Effector memory CD4-positive, alpha-beta T cell (primary cell): Measurements from ENCODE around the gene SPTBN5.

Experiments used
- DNase-seq, 3 donors: peaks; one replicate each; pipeline ENCODE4 v3.0.0-alpha.2; 2020
- H3K27ac ChIP-seq: 2 replicates; pipeline ENCODE4 v1.7.0; 2013; ENCODE audit warnings: mild to moderate bottlenecking, low read length, moderate library complexity; ENCODE audit not compliant: insufficient read depth, poor library complexity, severe bottlenecking
- H3K27me3 ChIP-seq: replicated peaks from 2 replicates; pipeline ENCODE4 v1.7.0; 2013; ENCODE audit warnings: mild to moderate bottlenecking, low read length; ENCODE audit not compliant: insufficient read depth, control insufficient read depth, poor library complexity, severe bottlenecking
- H3K36me3 ChIP-seq: 2 replicates; pipeline ENCODE4 v1.7.0; 2013; ENCODE audit warnings: mild to moderate bottlenecking, low read length, moderate library complexity; ENCODE audit not compliant: control insufficient read depth, insufficient read depth
- H3K4me1 ChIP-seq: 2 replicates; pipeline ENCODE4 v1.7.0; 2013; ENCODE audit warnings: low read length, mild to moderate bottlenecking; ENCODE audit not compliant: control insufficient read depth, insufficient read depth, poor library complexity, severe bottlenecking
- H3K4me3 ChIP-seq: 2 replicates; pipeline ENCODE4 v1.7.0; 2013; ENCODE audit warnings: low read length, low read depth, mild to moderate bottlenecking; ENCODE audit not compliant: insufficient read depth, poor library complexity, severe bottlenecking
- H3K9me3 ChIP-seq: 2 replicates; pipeline ENCODE4 v1.7.0; 2013; ENCODE audit warnings: mild to moderate bottlenecking, low read length, moderate library complexity; ENCODE audit not compliant: control insufficient read depth

SPTBN5 gene

GRCh38 chr15:41934843-41935242, 41.0 kb upstream of the SPTBN5 start:
- no peaks in the 10 kb centered on the region for H3K9me3 ChIP-seq
- H3K4me3 ChIP-seq: peak overlapping the region; percentile 21
- H3K4me1 ChIP-seq: peaks cover 53% of the 10 kb centered on the region
- peak; percentile 67 to 76 (median 70) for DNase-seq
- no peaks in the 10 kb centered on the region for H3K27me3 ChIP-seq
- peak overlapping the region; percentile 95 for H3K27ac ChIP-seq
- no peaks in the 10 kb centered on the region for H3K36me3 ChIP-seq

GRCh38 chr15:41933771-41934170, 39.9 kb upstream of the SPTBN5 start:
- peaks cover 53% of the 10 kb centered on the region for H3K4me1 ChIP-seq
- H3K9me3 ChIP-seq: no peaks in the 10 kb centered on the region
- peak overlapping the region; percentile 95 for H3K27ac ChIP-seq
- H3K4me3 ChIP-seq: no peak overlapping the region
- H3K36me3 ChIP-seq: no peaks in the 10 kb centered on the region
- no peak for DNase-seq
- H3K27me3 ChIP-seq: no peaks in the 10 kb centered on the region

- peak overlapping the region; percentile 95 for H3K27ac ChIP-seq
- H3K27me3 ChIP-seq: no peaks in the 10 kb centered on the region
- H3K9me3 ChIP-seq: no peaks in the 10 kb centered on the region
- DNase-seq: no peak
- H3K4me3 ChIP-seq: no peak overlapping the region
- peaks cover 50% of the 10 kb centered on the region for H3K4me1 ChIP-seq
- H3K36me3 ChIP-seq: no peaks in the 10 kb centered on the region
Observed at GRCh38 chr15:41933326-41933725, 39.5 kb upstream of the SPTBN5 start.

GRCh38 chr15:41932511-41933289, 38.8 kb upstream of the SPTBN5 start:
- no peak overlapping the region for H3K27ac ChIP-seq
- no peaks in the 10 kb centered on the region for H3K9me3 ChIP-seq
- H3K27me3 ChIP-seq: no peaks in the 10 kb centered on the region
- H3K36me3 ChIP-seq: no peaks in the 10 kb centered on the region
- no peak overlapping the region for H3K4me3 ChIP-seq
- no peak for DNase-seq
- H3K4me1 ChIP-seq: peaks cover 44% of the 10 kb centered on the region

- H3K4me1 ChIP-seq: peaks cover 38% of the 10 kb centered on the region
- H3K36me3 ChIP-seq: no peaks in the 10 kb centered on the region
- no peaks in the 10 kb centered on the region for H3K27me3 ChIP-seq
- H3K9me3 ChIP-seq: no peaks in the 10 kb centered on the region
- H3K27ac ChIP-seq: no peak overlapping the region
- no peak overlapping the region for H3K4me3 ChIP-seq
- DNase-seq: no peak
Observed at GRCh38 chr15:41932101-41932500, 38.2 kb upstream of the SPTBN5 start.

GRCh38 chr15:41930867-41931222, 37.0 kb upstream of the SPTBN5 start:
- H3K27me3 ChIP-seq: no peaks in the 10 kb centered on the region
- H3K4me1 ChIP-seq: peaks cover 39% of the 10 kb centered on the region
- H3K36me3 ChIP-seq: no peaks in the 10 kb centered on the region
- H3K9me3 ChIP-seq: no peaks in the 10 kb centered on the region
- no peak for DNase-seq
- no peak overlapping the region for H3K27ac ChIP-seq
- H3K4me3 ChIP-seq: no peak overlapping the region

- no peak for DNase-seq
- H3K4me1 ChIP-seq: peaks cover 34% of the 10 kb centered on the region
- H3K27me3 ChIP-seq: no peaks in the 10 kb centered on the region
- H3K9me3 ChIP-seq: no peaks in the 10 kb centered on the region
- H3K27ac ChIP-seq: no peak overlapping the region
- no peak overlapping the region for H3K4me3 ChIP-seq
- no peaks in the 10 kb centered on the region for H3K36me3 ChIP-seq
Observed at GRCh38 chr15:41930221-41930866, 36.5 kb upstream of the SPTBN5 start.

- Histone ChIP-seq H3K9me3 (no peaks in the 10 kb centered on the region), H3K4me1 (peaks cover 20% of the 10 kb centered on the region), H3K27ac (no peak overlapping the region), H3K36me3 (peaks cover 6% of the 10 kb centered on the region), H3K27me3 (no peaks in the 10 kb centered on the region), H3K4me3 (no peak overlapping the region)
- DNase-seq: no peak
Observed at GRCh38 chr15:41928637-41929620, 35.1 kb upstream of the SPTBN5 start.

- Histone ChIP-seq H3K27ac (no peak overlapping the region), H3K27me3 (no peaks in the 10 kb centered on the region), H3K4me3 (no peak overlapping the region), H3K36me3 (peaks cover 6% of the 10 kb centered on the region), H3K4me1 (peaks cover 12% of the 10 kb centered on the region), H3K9me3 (no peaks in the 10 kb centered on the region)
- DNase-seq: no peak
Observed at GRCh38 chr15:41928100-41928499, 34.2 kb upstream of the SPTBN5 start.
